ENCODE results near the gene FCN1. TPM values are rescaled to one million over a fixed set of nuclear protein-coding genes. Genes with fewer than 3 reads are reported as not detected.
"Not testable (repeated sequence)": the region's sequence is repeated elsewhere in the genome, so short reads cannot be mapped to it uniquely, and the experiment has no call there.

The FCN1 gene
- polyA plus RNA-seq, 1 of the 3 experiments (the other 2 are of a cell fraction) = not detected

DNA sequence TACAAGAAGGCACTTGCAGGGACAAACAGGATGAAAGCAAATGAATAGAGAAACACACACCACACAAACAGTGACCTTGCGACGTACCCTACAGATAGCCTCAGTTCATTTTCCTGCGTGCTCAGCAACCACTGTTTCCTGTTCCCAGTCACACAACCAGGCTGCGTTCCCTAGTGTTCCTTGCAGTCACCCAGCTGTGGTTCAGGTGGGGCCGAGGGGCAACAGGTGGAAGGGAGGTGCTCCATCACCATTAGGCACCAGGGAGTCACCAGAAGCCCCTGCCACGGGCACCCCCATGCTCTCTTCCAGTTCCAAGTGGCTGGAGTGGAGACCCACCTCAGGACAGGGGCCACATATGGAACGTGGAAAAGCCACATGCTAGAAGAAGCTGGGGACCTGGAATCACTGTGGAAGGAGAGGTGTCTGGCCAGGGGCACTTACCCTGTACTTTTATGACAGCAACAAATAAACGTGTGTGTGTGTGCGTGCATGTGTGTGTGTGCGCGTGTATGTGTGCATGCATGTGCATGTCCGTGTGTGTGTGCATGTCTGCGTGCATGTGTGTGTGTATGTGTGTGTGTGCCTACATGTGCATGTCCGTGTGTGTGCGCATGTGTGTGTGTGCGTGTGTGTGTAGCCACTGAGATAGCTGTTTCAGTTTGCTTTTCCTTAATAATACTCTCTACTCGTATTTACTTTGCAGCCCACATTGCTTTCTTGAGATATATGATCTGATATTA, 55.9 kb downstream of the FCN1 start:
- Histone ChIP-seq H3K4me2 (no peak overlapping the region), H3K9me3 (no peaks in the 10 kb centered on the region), H2AFZ (ENCODE audit: low read depth) (no peak overlapping the region), H3K4me3 (ENCODE audit: low read depth in 2 of 2, low read length in 1 of 2) (no peak overlapping the region), H3K4me1 (ENCODE audit: control insufficient read depth in 1 of 2, insufficient read depth in 2 of 2, low read depth in 1 of 2, low read length in 1 of 2) (no peaks in the 10 kb centered on the region), H3K79me2 (ENCODE audit: insufficient read depth) (no peaks in the 10 kb centered on the region), H3K36me3 (replicated peaks in 1 of 2; ENCODE audit: control insufficient read depth in 1 of 2, insufficient read depth in 2 of 2, low read length in 1 of 2) (no peaks in the 10 kb centered on the region), H3K9ac (no peak overlapping the region), H4K20me1 (ENCODE audit: insufficient read depth) (no peaks in the 10 kb centered on the region), H3K9me2 (no peaks in the 10 kb centered on the region), H3K27ac (ENCODE audit: low read depth in 2 of 2, low read length in 1 of 2) (no peak overlapping the region), H3F3A (replicated peaks; ENCODE audit: insufficient read depth) (no peaks in the 10 kb centered on the region), H3K27me3 (ENCODE audit: insufficient read depth) (no peaks in the 10 kb centered on the region)
- DNase-seq = no peak
- no peak for TF ChIP-seq GABPA (IDR thresholded peaks at IDR 0.05; ENCODE audit: low read depth)
- no peak for TF ChIP-seq TCF12 (IDR thresholded peaks at IDR 0.05)
- POLR2A ChIA-PET = no interaction called here
- WGBS (ENCODE audit: low lambda C conversion rate) = 55% methylated on average over 17 of the region's 17 CpGs
- CTCF ChIA-PET = no interaction called here

DNA sequence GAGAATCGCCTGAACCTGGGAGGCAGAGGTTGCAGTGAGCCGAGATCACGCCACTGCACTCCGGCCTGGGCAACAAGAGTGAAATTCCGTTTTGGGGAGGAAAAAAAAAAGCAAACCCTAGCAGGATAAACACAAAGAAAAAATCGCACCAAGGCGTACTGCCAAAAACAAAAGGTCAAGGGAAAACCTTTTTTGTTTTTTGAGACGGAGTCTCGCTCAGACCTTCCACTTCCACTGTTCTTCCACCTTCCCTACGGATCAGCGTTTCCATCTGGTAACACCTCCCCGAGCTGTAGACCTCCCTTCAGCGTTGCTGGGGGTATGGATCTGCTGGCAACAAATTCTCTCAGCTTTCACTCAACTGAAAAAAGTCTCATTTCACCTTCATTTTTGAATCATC, 57.2 kb downstream of the FCN1 start:
- Histone ChIP-seq H3K9me3 (no peaks in the 10 kb centered on the region), H3K9ac (no peak overlapping the region), H3K36me3 (replicated peaks in 1 of 2; ENCODE audit: control insufficient read depth in 1 of 2, insufficient read depth in 2 of 2, low read length in 1 of 2) (no peaks in the 10 kb centered on the region), H2AFZ (ENCODE audit: low read depth) (no peak overlapping the region), H3K27ac (ENCODE audit: low read depth in 2 of 2, low read length in 1 of 2) (no peak overlapping the region), H3K79me2 (ENCODE audit: insufficient read depth) (no peaks in the 10 kb centered on the region), H3F3A (replicated peaks; ENCODE audit: insufficient read depth) (no peaks in the 10 kb centered on the region), H4K20me1 (ENCODE audit: insufficient read depth) (no peaks in the 10 kb centered on the region), H3K27me3 (ENCODE audit: insufficient read depth) (no peaks in the 10 kb centered on the region), H3K4me3 (ENCODE audit: low read depth in 2 of 2, low read length in 1 of 2) (no peak overlapping the region), H3K9me2 (no peaks in the 10 kb centered on the region), H3K4me2 (no peak overlapping the region), H3K4me1 (ENCODE audit: control insufficient read depth in 1 of 2, insufficient read depth in 2 of 2, low read depth in 1 of 2, low read length in 1 of 2) (no peaks in the 10 kb centered on the region)
- TF ChIP-seq, protein P1, sequence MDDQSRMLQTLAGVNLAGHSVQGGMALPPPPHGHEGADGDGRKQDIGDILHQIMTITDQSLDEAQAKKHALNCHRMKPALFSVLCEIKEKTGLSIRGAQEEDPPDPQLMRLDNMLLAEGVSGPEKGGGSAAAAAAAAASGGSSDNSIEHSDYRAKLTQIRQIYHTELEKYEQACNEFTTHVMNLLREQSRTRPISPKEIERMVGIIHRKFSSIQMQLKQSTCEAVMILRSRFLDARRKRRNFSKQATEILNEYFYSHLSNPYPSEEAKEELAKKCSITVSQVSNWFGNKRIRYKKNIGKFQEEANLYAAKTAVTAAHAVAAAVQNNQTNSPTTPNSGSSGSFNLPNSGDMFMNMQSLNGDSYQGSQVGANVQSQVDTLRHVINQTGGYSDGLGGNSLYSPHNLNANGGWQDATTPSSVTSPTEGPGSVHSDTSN (IDR thresholded peaks at IDR 0.05) = no peak
- TF ChIP-seq RAD21 (IDR thresholded peaks at IDR 0.05; ENCODE audit: low read length) = no peak
- TF ChIP-seq RFX5 (IDR thresholded peaks at IDR 0.05; ENCODE audit: low read length) = no peak
- no peak for TF ChIP-seq JUND (IDR thresholded peaks at IDR 0.05)
- ChIA-PET CTCF (no interaction called here), POLR2A (no interaction called here)
- WGBS (ENCODE audit: low lambda C conversion rate) = 46% methylated on average over 13 of the region's 13 CpGs
- no peak for DNase-seq

DNA sequence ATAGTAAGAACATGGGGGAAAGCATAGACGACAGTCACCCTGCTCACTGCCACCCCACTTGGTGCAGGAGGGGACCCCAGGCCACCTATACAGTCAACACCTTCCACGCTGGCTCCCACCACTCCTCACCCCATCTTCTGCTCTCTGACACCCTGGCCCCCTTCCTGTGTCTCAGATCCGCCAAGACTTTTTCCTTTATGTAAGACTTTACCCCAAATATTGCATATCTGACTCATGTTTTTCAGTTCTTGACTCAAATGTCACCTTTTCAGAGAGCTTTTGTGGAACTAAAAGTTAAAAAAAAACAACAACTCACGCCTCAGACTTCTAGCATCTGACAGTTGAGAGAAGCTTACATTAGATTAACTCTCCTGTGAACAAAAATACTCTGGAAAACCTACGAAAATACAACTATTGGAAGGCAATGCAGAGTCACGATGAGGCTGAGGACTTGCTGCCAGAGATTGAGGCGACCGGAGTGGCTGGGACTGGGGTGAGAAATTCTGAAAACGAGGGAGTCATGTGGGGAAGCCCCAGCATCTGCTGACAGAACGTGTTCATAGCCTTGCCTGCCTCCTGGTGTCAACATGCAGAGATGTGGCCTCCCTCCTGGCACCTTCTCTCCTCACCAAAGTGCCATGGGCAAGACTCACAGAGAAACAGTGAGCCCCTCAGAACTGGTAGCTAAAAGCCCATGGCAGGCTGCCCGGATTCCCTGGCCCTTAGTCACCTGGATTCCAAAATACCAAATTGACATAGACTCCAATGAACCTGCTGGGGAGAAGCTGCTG, 59.5 kb downstream of the FCN1 start:
- POLR2A ChIA-PET = no interaction called here
- Histone ChIP-seq H3K9ac (no peak overlapping the region), H3K79me2 (ENCODE audit: insufficient read depth) (no peaks in the 10 kb centered on the region), H3F3A (replicated peaks; ENCODE audit: insufficient read depth) (no peaks in the 10 kb centered on the region), H3K9me2 (no peaks in the 10 kb centered on the region), H3K4me1 (ENCODE audit: control insufficient read depth in 1 of 2, insufficient read depth in 2 of 2, low read depth in 1 of 2, low read length in 1 of 2) (no peaks in the 10 kb centered on the region), H3K4me2 (no peak overlapping the region), H3K27me3 (ENCODE audit: insufficient read depth) (no peaks in the 10 kb centered on the region), H3K4me3 (ENCODE audit: low read depth in 2 of 2, low read length in 1 of 2) (no peak overlapping the region), H3K27ac (ENCODE audit: low read depth in 2 of 2, low read length in 1 of 2) (no peak overlapping the region), H3K36me3 (replicated peaks in 1 of 2; ENCODE audit: control insufficient read depth in 1 of 2, insufficient read depth in 2 of 2, low read length in 1 of 2) (no peaks in the 10 kb centered on the region), H3K9me3 (no peaks in the 10 kb centered on the region), H2AFZ (ENCODE audit: low read depth) (no peak overlapping the region), H4K20me1 (ENCODE audit: insufficient read depth) (no peaks in the 10 kb centered on the region)
- DNase-seq = no peak
- CTCF ChIA-PET = no interaction called here
- TF ChIP-seq TAF1 (IDR thresholded peaks at IDR 0.05; ENCODE audit: borderline replicate concordance, low read depth, low read length) (no peak), MEF2A (IDR thresholded peaks at IDR 0.05; ENCODE audit: borderline replicate concordance, low read depth) (no peak), FOSL2 (IDR thresholded peaks at IDR 0.05; ENCODE audit: borderline replicate concordance, low read depth) (peak; percentile 15; the same call in 1 of the 2 replicates), NFIC (IDR thresholded peaks at IDR 0.05; ENCODE audit: borderline replicate concordance) (no peak)
- TF ChIP-seq, protein P2, sequence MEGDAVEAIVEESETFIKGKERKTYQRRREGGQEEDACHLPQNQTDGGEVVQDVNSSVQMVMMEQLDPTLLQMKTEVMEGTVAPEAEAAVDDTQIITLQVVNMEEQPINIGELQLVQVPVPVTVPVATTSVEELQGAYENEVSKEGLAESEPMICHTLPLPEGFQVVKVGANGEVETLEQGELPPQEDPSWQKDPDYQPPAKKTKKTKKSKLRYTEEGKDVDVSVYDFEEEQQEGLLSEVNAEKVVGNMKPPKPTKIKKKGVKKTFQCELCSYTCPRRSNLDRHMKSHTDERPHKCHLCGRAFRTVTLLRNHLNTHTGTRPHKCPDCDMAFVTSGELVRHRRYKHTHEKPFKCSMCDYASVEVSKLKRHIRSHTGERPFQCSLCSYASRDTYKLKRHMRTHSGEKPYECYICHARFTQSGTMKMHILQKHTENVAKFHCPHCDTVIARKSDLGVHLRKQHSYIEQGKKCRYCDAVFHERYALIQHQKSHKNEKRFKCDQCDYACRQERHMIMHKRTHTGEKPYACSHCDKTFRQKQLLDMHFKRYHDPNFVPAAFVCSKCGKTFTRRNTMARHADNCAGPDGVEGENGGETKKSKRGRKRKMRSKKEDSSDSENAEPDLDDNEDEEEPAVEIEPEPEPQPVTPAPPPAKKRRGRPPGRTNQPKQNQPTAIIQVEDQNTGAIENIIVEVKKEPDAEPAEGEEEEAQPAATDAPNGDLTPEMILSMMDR (IDR thresholded peaks at IDR 0.05) = no peak
- 22% methylated on average over 11 of the region's 11 CpGs for WGBS (ENCODE audit: low lambda C conversion rate)

DNA sequence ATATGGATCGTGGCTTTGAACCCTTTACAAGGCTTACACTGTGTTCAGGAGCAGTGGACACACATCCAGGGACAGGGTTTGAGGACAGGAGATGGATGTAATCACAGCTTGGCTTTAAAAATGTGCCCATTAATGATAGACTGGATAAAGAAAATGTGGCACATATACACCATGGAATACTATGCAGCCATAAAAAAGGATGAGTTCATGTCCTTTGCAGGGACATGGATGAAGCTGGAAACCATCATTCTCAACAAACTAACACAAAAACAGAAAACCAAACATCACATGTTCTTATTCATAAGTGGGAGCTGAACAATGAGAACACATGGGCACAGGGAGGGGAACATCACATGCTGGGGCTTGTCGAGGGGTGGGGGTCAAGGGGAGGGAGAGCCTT, 60.3 kb downstream of the FCN1 start:
- H4K20me1 ChIP-seq (ENCODE audit: insufficient read depth); H3K9me2 ChIP-seq; H3K9me3 ChIP-seq; DNase-seq; H3K4me1 ChIP-seq (ENCODE audit: control insufficient read depth in 1 of 2, insufficient read depth in 2 of 2, low read depth in 1 of 2, low read length in 1 of 2); H3K4me2 ChIP-seq; H3K4me3 ChIP-seq (ENCODE audit: low read depth in 2 of 2, low read length in 1 of 2); CTCF ChIA-PET; H3K36me3 ChIP-seq (replicated peaks in 1 of 2; ENCODE audit: control insufficient read depth in 1 of 2, insufficient read depth in 2 of 2, low read length in 1 of 2); H3F3A ChIP-seq (replicated peaks; ENCODE audit: insufficient read depth); H2AFZ ChIP-seq (ENCODE audit: low read depth); H3K79me2 ChIP-seq (ENCODE audit: insufficient read depth); H3K9ac ChIP-seq; H3K27me3 ChIP-seq (ENCODE audit: insufficient read depth); POLR2A ChIA-PET; H3K27ac ChIP-seq (ENCODE audit: low read depth in 2 of 2, low read length in 1 of 2): not testable (repeated sequence)
- WGBS (ENCODE audit: low lambda C conversion rate) = 44% methylated on average over 2 of the region's 2 CpGs

All from SK-N-SH (cell line).